ENCODE results near the gene C1QTNF3.
"Not testable (repeated sequence)": the region's sequence is repeated elsewhere in the genome, so short reads cannot be mapped to it uniquely, and the experiment has no call there.

The C1QTNF3 gene, protein sequence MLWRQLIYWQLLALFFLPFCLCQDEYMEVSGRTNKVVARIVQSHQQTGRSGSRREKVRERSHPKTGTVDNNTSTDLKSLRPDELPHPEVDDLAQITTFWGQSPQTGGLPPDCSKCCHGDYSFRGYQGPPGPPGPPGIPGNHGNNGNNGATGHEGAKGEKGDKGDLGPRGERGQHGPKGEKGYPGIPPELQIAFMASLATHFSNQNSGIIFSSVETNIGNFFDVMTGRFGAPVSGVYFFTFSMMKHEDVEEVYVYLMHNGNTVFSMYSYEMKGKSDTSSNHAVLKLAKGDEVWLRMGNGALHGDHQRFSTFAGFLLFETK

DNA sequence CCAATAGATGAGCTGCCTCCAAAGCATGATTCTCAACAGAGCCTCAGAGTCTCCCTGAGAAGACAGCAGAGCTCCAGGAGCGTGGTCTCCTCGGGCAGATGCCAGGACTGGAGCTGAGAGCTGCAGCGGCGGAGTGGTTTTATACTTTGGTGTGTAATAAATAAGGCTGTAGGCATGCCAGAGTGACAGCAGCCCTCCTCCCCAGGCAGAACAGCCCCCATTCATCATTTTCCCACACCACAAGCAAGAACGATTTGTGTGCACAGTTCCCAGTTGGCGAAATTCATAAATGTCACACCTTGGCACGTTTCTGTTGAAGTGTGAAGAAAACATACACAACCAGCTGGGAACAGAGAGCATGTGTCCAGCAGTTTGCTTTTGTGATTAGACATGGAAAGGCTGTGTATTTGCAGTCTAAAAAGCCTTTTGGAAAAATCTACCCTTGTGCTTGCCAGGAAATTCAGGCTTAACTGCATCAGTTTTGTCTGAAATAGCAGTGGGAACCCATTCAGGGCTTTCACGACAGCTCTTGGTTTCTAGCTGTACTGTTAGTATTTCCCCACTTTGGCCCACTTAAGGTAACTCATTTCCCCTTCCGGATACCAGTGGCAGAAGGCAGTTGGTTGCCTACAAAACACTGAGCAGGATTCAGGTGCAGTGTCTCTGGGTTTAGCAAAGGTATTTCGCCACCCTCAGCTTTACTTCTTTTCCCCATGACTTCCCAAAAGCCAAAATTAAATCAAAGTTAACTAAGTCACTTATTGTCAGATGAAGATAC lies at the start of gene C1QTNF3:
C1QTNF3 (minus strand) TSS at position 115 of the 778 bp plus-strand sequence; CDS start at position 27, 88 bp downstream.
- no peak for DNase-seq

- DNase-seq = not testable (repeated sequence)
Measured at GRCh38 chr5:34091039-34091438, 48.0 kb upstream of the C1QTNF3 start.

DNA sequence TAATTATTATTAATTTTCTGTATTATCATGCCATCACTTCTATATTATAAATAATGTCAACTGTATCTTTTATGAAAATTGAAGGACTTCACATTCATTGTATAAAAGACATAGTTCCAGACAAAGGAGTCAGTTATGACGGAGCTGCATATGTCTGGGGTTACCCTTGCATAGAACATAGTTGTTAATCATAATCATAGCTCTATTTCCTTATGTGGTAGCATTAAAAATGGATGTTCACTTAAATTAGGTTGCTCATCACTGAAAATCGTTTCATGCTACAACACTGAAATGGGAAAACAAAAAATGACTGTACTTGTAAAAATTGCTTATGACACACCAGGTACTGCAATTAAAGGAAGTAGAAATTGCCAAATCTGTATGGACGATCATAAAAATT lies 46.8 kb upstream of the C1QTNF3 start:
- DNase-seq = not testable (repeated sequence)

DNA sequence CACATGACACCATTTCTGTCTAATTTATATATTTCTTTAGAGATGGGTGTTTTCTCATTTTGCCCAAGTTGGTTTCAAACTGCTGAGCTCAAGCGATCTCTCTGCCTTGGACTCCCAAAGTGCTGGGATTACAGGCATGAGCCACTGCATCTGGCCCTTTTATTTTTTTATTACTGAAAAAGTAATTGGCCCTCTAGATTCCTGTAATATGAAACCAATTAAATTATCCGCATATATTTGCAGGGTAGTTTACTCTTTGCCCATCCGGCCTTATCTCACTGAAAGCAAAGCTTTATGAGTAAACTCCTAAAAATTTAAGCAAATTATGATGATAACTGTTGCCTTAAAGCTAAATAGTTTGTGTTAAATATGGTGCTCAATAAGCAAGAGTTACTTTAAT lies 44.7 kb upstream of the C1QTNF3 start:
- not testable (repeated sequence) for DNase-seq

- not testable (repeated sequence) for DNase-seq
Measured at GRCh38 chr5:34083898-34084297, 40.9 kb upstream of the C1QTNF3 start.

- not testable (repeated sequence) for DNase-seq
Measured at GRCh38 chr5:34079505-34079904, 36.5 kb upstream of the C1QTNF3 start.

- DNase-seq = not testable (repeated sequence)
Measured at GRCh38 chr5:34077636-34078035, 34.6 kb upstream of the C1QTNF3 start.

GRCh38 chr5:34076719-34077364 lies 33.8 kb upstream of the C1QTNF3 start:
- not testable (repeated sequence) for DNase-seq

- DNase-seq = not testable (repeated sequence)
Measured at GRCh38 chr5:34074472-34074871, 31.5 kb upstream of the C1QTNF3 start.

DNA sequence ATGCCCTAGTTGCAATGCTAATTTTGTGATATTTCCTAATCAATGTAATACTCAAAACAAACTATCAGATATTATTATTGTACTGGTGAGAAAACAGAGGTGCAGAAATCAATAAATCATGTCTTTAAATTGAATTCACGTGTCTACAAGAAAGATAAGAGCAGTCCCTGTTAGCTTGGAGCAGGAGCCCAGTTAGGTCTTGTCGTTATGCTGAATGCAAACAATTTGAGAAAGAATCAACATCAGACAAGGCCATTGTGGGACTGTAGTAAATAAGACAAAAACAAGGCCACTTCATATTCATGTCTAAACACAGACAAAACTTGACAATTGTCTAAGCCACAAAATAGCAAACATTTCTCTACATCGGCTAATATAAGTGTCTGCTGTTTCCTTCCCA lies 31.1 kb upstream of the C1QTNF3 start:
- DNase-seq = not testable (repeated sequence)

DNA sequence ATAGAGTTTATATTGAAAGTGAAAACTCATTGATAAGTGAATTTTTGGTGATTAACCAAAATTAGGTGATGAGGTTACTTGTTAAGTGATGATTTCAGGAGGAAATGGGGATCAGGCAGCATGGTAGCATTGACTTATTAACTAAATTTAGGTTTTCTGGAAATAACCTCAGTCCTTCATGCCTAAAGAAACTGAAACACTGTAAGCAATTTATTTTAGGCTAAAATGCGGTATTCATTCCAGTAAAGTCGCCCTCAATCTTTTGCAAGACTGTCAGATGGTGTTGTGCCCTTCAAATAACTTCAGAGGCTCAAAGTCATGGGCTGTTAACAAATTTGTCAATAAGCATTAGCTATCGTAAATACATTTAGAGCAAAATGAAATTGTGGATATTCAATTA lies 27.6 kb upstream of the C1QTNF3 start:
- DNase-seq = not testable (repeated sequence)

- no peak for DNase-seq
Measured at GRCh38 chr5:34064656-34065055, 21.6 kb upstream of the C1QTNF3 start.

DNA sequence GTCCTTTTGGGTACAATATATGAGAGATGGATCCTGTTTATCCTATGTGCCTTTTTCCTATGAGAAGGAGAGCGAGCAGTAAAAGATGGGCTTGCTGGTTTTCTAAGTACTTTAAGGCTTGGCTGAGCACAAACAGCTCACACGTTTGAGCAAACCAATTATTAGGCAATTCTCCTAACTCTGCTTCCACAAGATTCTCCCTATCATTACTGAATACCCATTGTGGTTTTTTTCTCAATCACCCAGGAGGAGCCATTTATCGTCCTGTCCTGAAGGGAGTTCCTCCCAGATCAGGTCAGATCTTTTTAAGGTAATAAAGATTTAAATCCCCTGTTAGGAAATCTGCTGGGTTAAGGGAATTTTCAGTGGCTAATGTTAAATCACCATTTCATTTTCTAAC lies 19.4 kb upstream of the C1QTNF3 start:
- DNase-seq = no peak

DNA sequence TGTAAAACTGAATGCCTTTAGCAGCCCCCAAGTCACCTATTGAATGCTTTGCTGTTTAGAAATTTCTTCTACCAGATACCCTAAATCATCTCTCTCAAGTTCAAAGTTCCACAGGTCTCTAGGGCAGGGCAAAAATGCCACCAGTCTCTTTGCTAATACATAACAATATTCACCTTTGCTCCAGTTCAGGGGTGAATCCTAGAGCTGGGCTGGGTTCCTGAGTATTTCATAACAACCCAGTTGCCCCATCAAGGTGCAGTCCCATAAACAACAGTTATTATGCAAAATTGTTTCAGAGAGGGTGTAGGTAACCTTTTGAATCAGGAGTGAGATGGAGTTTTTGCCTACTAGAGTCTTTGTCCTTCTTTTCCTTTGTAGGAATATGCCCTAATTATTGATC lies 19.0 kb upstream of the C1QTNF3 start:
- no peak for DNase-seq

GRCh38 chr5:34059977-34060376 lies 17.0 kb upstream of the C1QTNF3 start:
- DNase-seq = no peak

- DNase-seq = no peak
Measured at GRCh38 chr5:34058532-34058931, 15.5 kb upstream of the C1QTNF3 start.

GRCh38 chr5:34057569-34057968 lies 14.6 kb upstream of the C1QTNF3 start:
- no peak for DNase-seq

DNA sequence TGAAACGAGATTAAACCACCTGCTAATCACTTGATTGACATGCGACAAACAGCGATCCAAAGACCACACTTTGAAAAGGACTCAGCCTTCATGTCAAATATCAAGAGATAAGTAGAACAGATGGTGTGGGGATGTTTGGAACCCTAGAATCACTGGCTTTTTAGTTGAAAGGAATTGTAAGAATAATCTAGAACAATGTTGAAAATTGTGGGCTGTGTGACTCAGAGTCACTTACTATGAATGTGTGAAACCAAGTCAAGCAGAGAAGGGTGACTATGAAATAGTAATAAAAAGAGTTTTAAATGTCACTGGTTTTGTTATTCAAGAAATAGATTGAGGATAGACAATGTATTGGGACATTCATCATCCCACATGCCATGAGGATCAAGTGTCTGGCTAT lies 14.1 kb upstream of the C1QTNF3 start:
- no peak for DNase-seq

DNA sequence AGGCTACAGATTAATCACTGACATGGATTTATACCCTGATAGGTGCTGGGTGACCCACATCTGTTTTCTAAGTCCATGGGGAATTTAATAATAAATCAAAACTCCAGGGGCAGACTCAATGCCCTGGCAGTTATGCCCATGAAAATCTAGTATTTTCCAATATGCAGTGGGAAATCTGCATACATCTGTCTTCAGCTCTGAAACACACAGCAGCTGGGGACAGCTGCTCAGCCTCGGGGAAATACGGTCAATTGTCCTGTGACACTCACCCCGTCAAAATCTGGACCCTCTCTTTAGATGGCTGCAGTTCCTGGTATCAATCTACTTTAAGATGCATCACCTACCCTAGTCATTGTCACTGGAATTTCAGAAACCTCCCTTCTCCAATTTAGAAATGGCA lies 12.7 kb upstream of the C1QTNF3 start:
- DNase-seq = no peak

DNA sequence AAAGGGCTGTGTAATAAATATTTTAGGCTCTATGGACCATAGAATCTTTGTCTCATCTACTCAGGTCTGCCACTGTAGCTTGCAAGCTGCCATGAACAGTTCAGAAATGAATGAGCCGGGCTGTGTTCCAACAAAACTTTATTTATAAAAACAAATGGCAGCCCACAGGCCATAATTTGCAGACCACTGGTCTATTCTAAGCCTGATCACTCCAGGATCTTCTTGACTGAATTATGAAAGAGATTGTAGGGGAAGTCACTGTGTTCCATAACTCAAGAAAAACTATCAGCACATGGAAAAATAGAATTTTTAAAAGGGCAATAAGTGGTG lies 11.4 kb upstream of the C1QTNF3 start:
- no peak for DNase-seq

DNA sequence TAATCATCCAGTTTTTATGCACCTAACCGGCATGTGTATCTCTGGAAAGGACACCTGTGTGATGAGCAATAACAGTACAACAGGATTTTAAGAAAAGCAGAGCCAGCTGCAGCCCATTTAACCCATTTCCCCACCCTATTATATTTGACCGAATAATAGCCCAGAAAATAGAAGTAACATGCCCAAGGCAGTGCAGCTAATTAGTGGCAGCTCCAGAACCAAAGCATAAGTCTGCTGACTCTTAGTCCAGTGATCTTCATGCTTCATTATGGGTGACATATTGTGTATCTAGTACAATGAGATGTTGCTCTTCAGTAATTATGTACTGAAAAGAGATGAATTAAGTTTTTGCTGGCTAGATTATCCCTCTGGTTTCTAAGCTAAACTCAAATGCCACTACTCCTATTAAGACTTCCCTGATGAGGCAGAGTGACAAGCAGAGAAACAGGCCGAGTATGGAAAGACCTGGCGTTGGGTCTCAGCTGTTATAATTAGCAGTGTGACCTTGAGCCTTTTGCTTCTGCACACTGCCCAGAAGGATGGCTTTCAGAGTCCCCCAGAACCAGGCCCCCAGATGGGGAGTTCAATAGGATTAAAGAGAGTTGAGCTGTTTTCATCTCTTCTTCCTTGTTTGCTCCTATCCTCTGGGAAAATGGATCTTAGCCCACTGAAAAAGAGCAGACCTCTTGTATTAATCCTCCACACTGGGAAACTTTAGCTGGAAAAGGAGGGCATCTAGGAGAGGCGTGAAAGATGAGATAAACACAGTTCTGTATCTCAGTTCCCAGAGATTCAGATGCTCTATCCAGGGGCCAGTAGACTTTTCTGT lies 10.8 kb upstream of the C1QTNF3 start:
- no peak for DNase-seq

- no peak for DNase-seq
Measured at GRCh38 chr5:34053133-34053532, 10.1 kb upstream of the C1QTNF3 start.
